GM13977 (cell line): ENCODE measurements around the gene OSTN.

Experiments
- DNase-seq: peaks from one replicate; pipeline ENCODE4 v3.0.0; 2012; ENCODE audit warnings: low spot score
- in situ Hi-C: fragments of 300-500 bp; cut with MboI; formaldehyde crosslinking; loops from one replicate; pipeline ENCODE4 v1.12.0; 2022; ENCODE audit warnings: low sequenced_read_pairs, low pct_unique_long_range_greater_than_20kb, mixed read lengths, inconsistent platforms; ENCODE audit not compliant: unreplicated experiment
- TF ChIP-seq, protein P1 (sequence below): IDR thresholded peaks from 2 replicates; pipeline ENCODE4 v1.5.1; 2012; ENCODE audit warnings: mild to moderate bottlenecking, control low read depth; ENCODE audit not compliant: insufficient read depth; ENCODE audit errors: extremely low read depth, missing control alignments

Gene OSTN, protein sequence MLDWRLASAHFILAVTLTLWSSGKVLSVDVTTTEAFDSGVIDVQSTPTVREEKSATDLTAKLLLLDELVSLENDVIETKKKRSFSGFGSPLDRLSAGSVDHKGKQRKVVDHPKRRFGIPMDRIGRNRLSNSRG

DNA sequence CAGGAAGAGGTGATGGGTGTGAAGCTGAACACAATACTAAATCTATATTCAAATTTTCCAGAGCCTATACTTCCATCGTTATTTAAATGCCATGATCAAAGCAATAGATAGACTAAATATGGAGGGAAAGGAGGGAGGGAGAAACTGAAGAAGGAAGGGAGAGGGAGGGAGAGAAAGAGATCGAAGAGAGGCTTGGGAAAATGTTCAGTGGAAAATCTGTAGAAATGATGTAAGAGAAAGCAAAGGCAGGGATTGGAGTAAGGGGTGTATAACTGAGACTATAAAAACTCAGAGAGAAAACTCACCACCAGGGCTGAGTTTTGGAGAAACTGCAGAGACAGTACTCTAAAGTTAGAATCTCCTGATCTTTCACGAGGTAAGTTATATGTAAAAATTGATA lies at the start of gene OSTN:
Gene OSTN, plus strand, starts transcription at position 310 of the 400 bp plus-strand sequence. CDS start 13,292 bp downstream, outside the sequence.
- TF ChIP-seq, protein P1, sequence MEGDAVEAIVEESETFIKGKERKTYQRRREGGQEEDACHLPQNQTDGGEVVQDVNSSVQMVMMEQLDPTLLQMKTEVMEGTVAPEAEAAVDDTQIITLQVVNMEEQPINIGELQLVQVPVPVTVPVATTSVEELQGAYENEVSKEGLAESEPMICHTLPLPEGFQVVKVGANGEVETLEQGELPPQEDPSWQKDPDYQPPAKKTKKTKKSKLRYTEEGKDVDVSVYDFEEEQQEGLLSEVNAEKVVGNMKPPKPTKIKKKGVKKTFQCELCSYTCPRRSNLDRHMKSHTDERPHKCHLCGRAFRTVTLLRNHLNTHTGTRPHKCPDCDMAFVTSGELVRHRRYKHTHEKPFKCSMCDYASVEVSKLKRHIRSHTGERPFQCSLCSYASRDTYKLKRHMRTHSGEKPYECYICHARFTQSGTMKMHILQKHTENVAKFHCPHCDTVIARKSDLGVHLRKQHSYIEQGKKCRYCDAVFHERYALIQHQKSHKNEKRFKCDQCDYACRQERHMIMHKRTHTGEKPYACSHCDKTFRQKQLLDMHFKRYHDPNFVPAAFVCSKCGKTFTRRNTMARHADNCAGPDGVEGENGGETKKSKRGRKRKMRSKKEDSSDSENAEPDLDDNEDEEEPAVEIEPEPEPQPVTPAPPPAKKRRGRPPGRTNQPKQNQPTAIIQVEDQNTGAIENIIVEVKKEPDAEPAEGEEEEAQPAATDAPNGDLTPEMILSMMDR: no peak
- no peak for DNase-seq
- in situ Hi-C loops: no loop called here

DNA sequence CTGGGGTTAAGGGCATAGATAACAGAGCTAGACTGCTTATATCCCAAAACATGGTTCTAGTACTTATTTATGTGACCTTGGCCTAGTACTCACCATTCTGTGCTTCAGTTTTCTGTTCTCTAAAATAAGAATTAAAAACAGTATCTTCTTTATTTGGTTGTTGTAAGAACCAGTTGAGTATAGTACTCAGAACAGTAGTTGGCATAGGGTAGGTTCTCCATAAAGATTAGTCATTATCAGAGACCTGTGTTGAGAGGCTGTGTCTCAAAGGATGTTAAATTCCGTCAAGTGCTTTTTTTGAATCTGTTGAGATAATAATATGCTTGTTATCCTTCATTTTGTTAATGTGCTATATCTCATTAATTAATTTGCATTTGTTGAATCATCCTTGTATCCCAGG lies 47.4 kb upstream of the OSTN start:
- in situ Hi-C loops: no loop called here
- no peak for DNase-seq
- TF ChIP-seq, protein P1: no peak

DNA sequence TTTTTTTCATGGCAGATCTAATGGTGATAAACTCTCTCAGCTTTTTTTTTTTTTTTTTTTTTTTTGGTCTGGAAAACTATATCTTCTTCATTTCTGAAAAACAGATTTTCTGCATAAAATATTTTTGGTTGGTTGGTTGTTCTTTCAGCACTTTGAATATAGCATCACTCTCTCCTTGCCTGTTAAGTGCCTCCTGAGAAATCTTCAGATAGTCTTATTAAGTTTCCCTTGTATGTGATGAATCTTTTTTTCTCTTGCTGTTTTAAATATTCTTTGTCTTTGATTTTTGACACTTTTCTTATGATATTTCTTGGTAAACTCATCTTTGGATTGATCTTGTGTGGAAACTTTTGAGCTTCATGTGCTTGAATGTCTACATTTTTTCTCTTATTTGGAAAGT lies 44.2 kb upstream of the OSTN start:
- TF ChIP-seq, protein P1: no peak
- in situ Hi-C loops: no loop called here
- DNase-seq: no peak

DNA sequence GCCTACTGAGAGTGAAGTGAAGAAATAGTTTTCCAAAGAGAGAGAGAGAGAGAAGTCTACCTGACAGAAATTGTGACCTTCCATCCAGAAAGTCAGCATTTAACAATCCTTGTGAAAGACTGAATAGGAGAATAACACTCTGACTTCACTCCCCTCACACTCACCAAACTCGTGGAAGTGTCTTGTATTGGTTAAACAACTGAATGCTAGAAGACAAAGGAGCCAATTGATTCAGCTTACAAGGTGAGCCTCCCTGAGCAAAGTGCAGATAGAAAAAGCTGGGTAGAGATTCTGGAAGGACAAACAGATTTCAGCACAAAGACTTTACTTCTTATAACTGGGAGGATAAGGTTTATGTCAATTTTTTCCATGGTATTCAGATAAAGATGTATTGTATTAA lies 40.8 kb upstream of the OSTN start:
- TF ChIP-seq, protein P1: no peak
- in situ Hi-C loops: no loop called here
- no peak for DNase-seq

DNA sequence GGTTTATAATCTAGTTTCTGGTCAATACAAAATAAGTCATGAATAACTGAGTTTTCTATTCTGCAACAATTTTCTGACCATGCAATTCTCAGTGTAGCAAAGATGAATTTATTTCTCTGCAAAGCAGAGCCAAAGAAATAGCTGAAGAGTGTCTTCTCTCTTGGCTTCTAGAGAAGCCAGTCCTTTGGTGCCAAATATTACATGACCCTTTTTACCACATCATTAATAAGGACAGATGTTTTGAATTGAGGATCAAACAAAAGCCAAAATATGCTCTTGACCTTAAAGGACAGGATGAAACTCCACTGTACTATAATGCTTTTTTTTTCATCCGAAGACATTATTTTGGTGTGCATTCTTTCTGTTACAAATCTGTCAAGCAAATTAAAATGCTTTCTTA lies 40.2 kb upstream of the OSTN start:
- TF ChIP-seq, protein P1: no peak
- in situ Hi-C loops: no loop called here
- DNase-seq: no peak

DNA sequence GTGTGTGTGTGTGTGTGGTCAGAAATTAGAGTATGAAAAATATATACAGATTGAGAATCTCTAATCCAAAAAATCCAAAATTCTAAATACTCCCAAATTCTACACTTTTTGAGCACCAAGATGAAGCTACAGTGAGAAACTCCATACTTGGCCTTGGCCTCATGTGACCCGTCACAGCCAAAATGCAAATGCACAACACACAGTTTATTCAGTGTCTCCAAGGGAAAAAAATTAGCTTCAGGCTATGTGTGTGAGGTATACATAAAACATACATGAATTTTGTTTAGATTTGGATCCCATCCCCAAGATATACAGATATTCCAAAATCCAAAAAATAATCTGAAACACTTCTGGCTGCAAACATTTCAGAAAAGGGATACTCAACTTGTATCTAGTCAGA lies 33.2 kb upstream of the OSTN start:
- TF ChIP-seq, protein P1: no peak
- no peak for DNase-seq
- in situ Hi-C loops: no loop called here

DNA sequence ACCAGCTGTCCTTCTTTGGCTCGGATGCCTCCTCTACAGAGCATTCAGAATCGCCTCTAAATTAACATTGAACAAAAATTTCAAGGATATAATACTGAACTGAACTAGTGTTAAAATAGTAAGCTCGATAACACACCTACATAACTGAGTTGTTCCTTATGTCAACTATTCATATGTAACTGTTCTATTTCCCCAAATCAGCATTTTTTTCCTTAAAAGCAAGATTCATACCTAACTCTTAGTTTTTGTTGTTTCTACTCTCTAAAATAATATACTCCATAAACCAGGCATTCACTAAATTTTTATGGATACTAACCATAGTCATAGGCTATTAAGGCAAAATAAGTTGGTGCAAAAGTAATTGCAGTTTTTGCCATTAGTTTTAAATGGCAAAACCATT lies 32.7 kb upstream of the OSTN start:
- DNase-seq: no peak
- TF ChIP-seq, protein P1: no peak
- in situ Hi-C loops: no loop called here
